Adipocyte (in vitro differentiated cells): ENCODE results near the gene C10orf90.

Experiments used
- DNase-seq: peaks from one replicate; pipeline ENCODE4 v3.0.0-alpha.2; 2015; ENCODE audit warnings: low read depth
- H3K27me3 ChIP-seq: replicated peaks from 2 replicates; pipeline ENCODE4 v1.7.0; 2013; ENCODE audit warnings: mild to moderate bottlenecking, low read length, moderate library complexity; ENCODE audit not compliant: control insufficient read depth, insufficient read depth
- H3K36me3 ChIP-seq: 2 replicates; pipeline ENCODE4 v1.7.0; 2013; ENCODE audit warnings: low read length, mild to moderate bottlenecking, moderate library complexity; ENCODE audit not compliant: control insufficient read depth, insufficient read depth, severe bottlenecking
- H3K4me1 ChIP-seq: 2 replicates; pipeline ENCODE4 v1.7.0; 2013; ENCODE audit warnings: mild to moderate bottlenecking, low read length, moderate library complexity; ENCODE audit not compliant: control insufficient read depth, insufficient read depth
- H3K4me3 ChIP-seq: 2 replicates; pipeline ENCODE4 v1.7.0; 2013; ENCODE audit warnings: mild to moderate bottlenecking, low read length, moderate library complexity
- H3K9ac ChIP-seq: 2 replicates; pipeline ENCODE4 v1.7.0; 2013; ENCODE audit warnings: mild to moderate bottlenecking, low read length, moderate library complexity
- H3K9me3 ChIP-seq: 2 replicates; pipeline ENCODE4 v1.7.0; 2013; ENCODE audit warnings: mild to moderate bottlenecking, low read length, moderate library complexity; ENCODE audit not compliant: control insufficient read depth

Gene C10orf90

GRCh38 chr10:126673565-126673964, 3.1 kb upstream of the C10orf90 start:
- H3K9me3 ChIP-seq: no peaks in the 10 kb centered on the region
- H3K36me3 ChIP-seq: no peaks in the 10 kb centered on the region
- DNase-seq: no peak
- no peaks in the 10 kb centered on the region for H3K4me1 ChIP-seq
- H3K27me3 ChIP-seq: no peaks in the 10 kb centered on the region
- H3K9ac ChIP-seq: no peak overlapping the region
- H3K4me3 ChIP-seq: no peak overlapping the region

GRCh38 chr10:126671402-126671975, 996 bp upstream of the C10orf90 start:
- no peak for DNase-seq
- Histone ChIP-seq H3K4me3 (no peak overlapping the region), H3K4me1 (no peaks in the 10 kb centered on the region)

DNA sequence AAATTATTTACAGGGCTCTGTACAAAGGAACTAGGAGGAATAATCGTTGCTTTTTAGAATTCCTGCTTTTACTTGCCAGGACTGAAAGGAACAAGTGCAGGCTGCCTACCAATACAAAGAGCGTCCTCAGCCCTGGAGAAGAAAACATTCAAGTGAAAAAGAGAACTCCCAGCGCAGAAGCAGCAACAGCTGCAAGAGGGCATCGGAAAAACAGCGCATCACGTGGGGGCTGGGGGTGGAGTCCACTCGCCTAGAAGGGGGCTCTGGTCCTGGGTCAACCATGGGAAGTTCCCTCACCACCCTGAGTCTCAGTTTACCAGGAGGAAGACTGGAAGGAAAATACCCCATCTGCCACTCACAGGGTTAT, 385 bp upstream of the C10orf90 start:
- Histone ChIP-seq H3K4me3 (no peak overlapping the region), H3K36me3 (no peaks in the 10 kb centered on the region), H3K9ac (no peak overlapping the region), H3K27me3 (no peaks in the 10 kb centered on the region), H3K4me1 (no peaks in the 10 kb centered on the region), H3K9me3 (no peaks in the 10 kb centered on the region)
- no peak for DNase-seq

More at GRCh38 chr10:126671402-126671975, 996 bp upstream of the C10orf90 start:
- Histone ChIP-seq H3K9ac (no peak overlapping the region), H3K27me3 (no peaks in the 10 kb centered on the region), H3K9me3 (no peaks in the 10 kb centered on the region), H3K36me3 (no peaks in the 10 kb centered on the region)

DNA sequence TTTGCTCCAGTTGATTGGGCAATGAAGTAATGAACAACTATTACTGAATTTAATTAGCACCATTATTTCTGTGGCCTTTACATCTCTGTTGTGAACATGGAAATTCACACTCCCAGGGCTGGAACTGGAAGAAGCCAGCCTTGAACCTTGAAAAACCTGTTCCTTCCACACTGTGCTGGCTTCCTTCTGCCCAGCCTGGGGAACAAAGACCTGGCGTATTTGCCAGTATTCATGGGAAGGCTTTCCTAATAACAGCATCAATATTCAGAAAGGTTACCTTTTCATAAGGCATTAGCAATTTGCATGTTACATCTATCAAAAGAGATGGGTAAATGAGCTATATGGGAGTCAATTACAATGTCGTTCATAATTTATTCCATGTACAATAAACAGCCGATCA, 1.3 kb downstream of the C10orf90 start:
- Histone ChIP-seq H3K36me3 (no peaks in the 10 kb centered on the region), H3K27me3 (no peaks in the 10 kb centered on the region), H3K4me1 (peaks cover 2% of the 10 kb centered on the region), H3K9ac (no peak overlapping the region), H3K4me3 (no peak overlapping the region), H3K9me3 (no peaks in the 10 kb centered on the region)
- DNase-seq: no peak

- Histone ChIP-seq H3K36me3 (no peaks in the 10 kb centered on the region), H3K4me1 (peaks cover 8% of the 10 kb centered on the region), H3K4me3 (no peak overlapping the region), H3K9me3 (no peaks in the 10 kb centered on the region), H3K27me3 (no peaks in the 10 kb centered on the region), H3K9ac (no peak overlapping the region)
- DNase-seq: no peak
Observed at GRCh38 chr10:126668505-126668904, 2.0 kb downstream of the C10orf90 start.

GRCh38 chr10:126667568-126667967, 2.9 kb downstream of the C10orf90 start:
- no peaks in the 10 kb centered on the region for H3K36me3 ChIP-seq
- no peaks in the 10 kb centered on the region for H3K27me3 ChIP-seq
- no peak overlapping the region for H3K4me3 ChIP-seq
- H3K4me1 ChIP-seq: peaks cover 18% of the 10 kb centered on the region
- H3K9me3 ChIP-seq: no peaks in the 10 kb centered on the region
- H3K9ac ChIP-seq: no peak overlapping the region
- DNase-seq: no peak

DNA sequence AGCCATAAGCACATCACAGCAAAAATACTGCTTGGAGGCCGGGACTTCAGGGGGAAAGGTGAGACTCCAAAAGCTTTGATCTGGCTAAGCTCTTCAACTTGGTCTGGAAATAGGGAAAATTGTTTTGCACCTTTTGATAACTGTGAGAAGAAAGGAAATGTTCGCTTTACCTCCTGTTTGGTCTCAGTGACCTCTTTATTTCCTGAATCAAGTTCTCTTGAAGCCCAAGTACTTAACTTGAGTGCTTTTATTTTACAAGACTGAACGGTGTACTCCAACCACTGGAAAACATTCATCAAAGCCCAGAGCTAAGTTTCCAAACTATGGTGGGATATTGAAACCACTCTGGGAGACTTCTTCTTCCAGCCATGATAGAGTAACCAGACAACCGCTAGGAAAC, 5.3 kb downstream of the C10orf90 start:
- Histone ChIP-seq H3K27me3 (no peaks in the 10 kb centered on the region), H3K4me1 (peaks cover 30% of the 10 kb centered on the region), H3K9me3 (no peaks in the 10 kb centered on the region), H3K9ac (no peak overlapping the region), H3K36me3 (no peaks in the 10 kb centered on the region), H3K4me3 (no peak overlapping the region)
- DNase-seq: no peak

DNA sequence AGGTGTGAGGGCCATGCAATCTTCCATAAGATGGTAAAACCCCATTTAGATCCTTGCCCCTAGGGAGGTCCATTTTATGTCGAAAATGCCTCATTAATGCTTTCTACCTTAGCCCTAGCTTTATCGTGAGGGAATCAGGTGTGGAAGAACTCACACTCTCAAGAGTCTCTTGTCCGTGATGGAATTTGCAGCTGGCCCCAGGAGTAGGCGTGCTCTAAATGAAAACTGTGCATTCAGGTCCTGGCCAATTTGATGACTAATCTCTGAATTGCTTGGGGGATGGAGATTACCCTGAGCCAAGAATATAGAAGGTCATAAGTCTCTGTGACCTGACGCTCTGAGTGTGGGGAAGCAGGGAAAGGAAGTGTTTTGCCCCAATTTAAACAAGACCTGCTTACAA, 6.6 kb downstream of the C10orf90 start:
- H3K27me3 ChIP-seq: no peaks in the 10 kb centered on the region
- H3K36me3 ChIP-seq: no peaks in the 10 kb centered on the region
- DNase-seq: no peak
- H3K4me3 ChIP-seq: peak overlapping the region; percentile 43
- peaks cover 33% of the 10 kb centered on the region for H3K4me1 ChIP-seq
- H3K9me3 ChIP-seq: no peaks in the 10 kb centered on the region
- H3K9ac ChIP-seq: peak overlapping the region; percentile 7

DNA sequence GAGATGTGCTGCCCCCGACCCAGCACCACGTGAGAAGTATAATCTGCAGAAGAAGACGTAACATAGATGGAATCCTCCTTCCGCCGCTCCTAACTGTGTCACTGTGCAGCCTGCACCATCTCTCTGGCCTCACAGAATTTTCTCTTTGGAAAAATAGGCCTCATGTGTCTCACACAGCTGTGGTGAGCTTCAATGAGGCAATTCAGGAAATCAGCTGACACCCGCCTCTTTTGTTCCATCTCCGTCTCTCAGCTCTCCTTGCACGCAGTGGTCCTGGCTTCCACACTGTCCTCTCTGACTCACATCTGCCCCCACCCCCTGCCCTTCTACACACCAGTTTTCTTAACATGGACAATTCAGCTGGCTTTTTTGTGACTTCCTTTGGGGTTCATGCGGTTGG, 7.2 kb downstream of the C10orf90 start:
- Histone ChIP-seq H3K9ac (peak overlapping the region; percentile 50), H3K27me3 (no peaks in the 10 kb centered on the region), H3K9me3 (no peaks in the 10 kb centered on the region), H3K36me3 (no peaks in the 10 kb centered on the region), H3K4me3 (peak overlapping the region; percentile 43), H3K4me1 (peaks cover 34% of the 10 kb centered on the region)
- peak; percentile 26 for DNase-seq

DNA sequence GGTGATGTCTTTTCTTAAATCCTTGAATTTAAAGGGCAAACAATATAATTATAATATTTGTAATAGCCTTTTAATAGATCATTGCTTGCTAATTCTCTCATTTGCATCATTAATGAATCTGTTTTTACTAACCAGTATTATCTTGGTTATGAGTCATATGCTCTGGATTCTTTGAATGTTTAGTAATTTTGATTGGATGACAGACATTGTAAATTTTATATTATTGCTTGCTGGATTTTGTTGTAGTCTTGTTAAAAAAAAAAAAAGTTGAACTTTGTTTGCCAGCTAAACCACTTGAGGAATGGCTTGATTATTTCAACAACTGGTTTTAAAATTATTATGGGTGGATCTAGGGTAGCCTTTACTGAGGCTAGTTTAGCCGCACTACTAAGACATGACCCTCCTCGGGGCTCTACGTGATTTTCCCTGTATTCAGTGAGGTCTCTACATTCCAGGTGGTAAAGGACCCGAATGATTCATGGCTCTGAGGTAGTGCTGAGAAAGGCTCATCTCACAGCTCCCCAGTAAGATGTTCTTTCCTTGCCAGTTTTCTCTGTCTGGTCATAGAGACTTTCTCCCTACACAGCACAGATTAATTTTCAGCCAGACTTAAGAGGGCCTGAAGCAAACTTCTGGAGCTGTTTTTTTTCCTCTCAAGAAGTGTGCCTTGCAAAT, 8.5 kb downstream of the C10orf90 start:
- H3K4me3 ChIP-seq: peak overlapping the region; percentile 1
- H3K4me1 ChIP-seq: peaks cover 40% of the 10 kb centered on the region
- no peaks in the 10 kb centered on the region for H3K36me3 ChIP-seq
- peak overlapping the region; percentile 30 for H3K9ac ChIP-seq
- no peaks in the 10 kb centered on the region for H3K27me3 ChIP-seq
- H3K9me3 ChIP-seq: no peaks in the 10 kb centered on the region
- no peak for DNase-seq

DNA sequence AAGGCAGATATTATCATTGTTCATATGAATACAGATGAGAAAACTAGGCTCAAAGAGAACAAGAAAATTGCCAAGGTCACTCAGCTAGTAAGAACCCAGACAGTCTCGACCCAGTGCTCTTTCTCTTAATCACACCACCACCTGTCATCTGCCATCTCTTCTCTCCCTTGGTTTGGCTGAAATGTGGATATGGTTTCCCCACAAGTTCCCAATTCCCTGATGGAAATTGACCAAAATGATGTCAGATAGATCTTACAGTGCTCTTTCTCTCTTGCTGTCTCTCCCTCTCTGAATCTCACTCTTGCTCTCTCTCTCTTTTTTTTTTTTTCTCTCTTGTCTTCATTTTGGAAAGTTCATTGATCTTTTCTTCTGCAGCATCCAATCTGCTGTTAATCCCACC, 9.1 kb downstream of the C10orf90 start:
- H3K27me3 ChIP-seq: no peaks in the 10 kb centered on the region
- no peak overlapping the region for H3K9ac ChIP-seq
- no peaks in the 10 kb centered on the region for H3K9me3 ChIP-seq
- peaks cover 40% of the 10 kb centered on the region for H3K4me1 ChIP-seq
- DNase-seq: no peak
- no peaks in the 10 kb centered on the region for H3K36me3 ChIP-seq
- H3K4me3 ChIP-seq: no peak overlapping the region

GRCh38 chr10:126659750-126660149, 10.7 kb downstream of the C10orf90 start:
- DNase-seq: no peak
- Histone ChIP-seq H3K9me3 (no peaks in the 10 kb centered on the region), H3K27me3 (no peaks in the 10 kb centered on the region), H3K9ac (no peak overlapping the region), H3K36me3 (no peaks in the 10 kb centered on the region), H3K4me1 (peaks cover 40% of the 10 kb centered on the region), H3K4me3 (no peak overlapping the region)
